ENCODE measurements around the gene MTMR12.
A peak's percentile ranks its signal among the peaks of the same experiment; 100 is the strongest.
"Not testable (repeated sequence)": the region's sequence is repeated elsewhere in the genome, so short reads cannot be mapped to it uniquely, and the experiment has no call there.

MTMR12 gene

GRCh38 chr5:32325616-32326015, 12.9 kb upstream of the MTMR12 start:
- FAIRE-seq, result no peak
- no peak for TF ChIP-seq CTCF (IDR thresholded peaks at IDR 0.05; ENCODE audit: insufficient read depth, missing control alignments)

GRCh38 chr5:32325062-32325461, 12.3 kb upstream of the MTMR12 start:
- no peak for DNase-seq (ENCODE audit: insufficient read length, low spot score)
- no peak for FAIRE-seq
- no peak for TF ChIP-seq CTCF (IDR thresholded peaks at IDR 0.05; ENCODE audit: insufficient read depth, missing control alignments)

More at GRCh38 chr5:32325616-32326015, 12.9 kb upstream of the MTMR12 start:
- no peak for DNase-seq (ENCODE audit: insufficient read length, low spot score)

- no peak for DNase-seq (ENCODE audit: insufficient read length, low spot score)
- no peak for FAIRE-seq
- no peak for TF ChIP-seq CTCF (IDR thresholded peaks at IDR 0.05; ENCODE audit: insufficient read depth, missing control alignments)
These were observed 11.0 kb upstream of the MTMR12 start for GRCh38 chr5:32323741-32324140.

GRCh38 chr5:32322882-32323281, 10.1 kb upstream of the MTMR12 start:
- FAIRE-seq, result no peak
- TF ChIP-seq CTCF (IDR thresholded peaks at IDR 0.05; ENCODE audit: insufficient read depth, missing control alignments), result no peak
- no peak for DNase-seq (ENCODE audit: insufficient read length, low spot score)

- not testable (repeated sequence) for FAIRE-seq; DNase-seq (ENCODE audit: insufficient read length, low spot score)
These were observed 9.0 kb upstream of the MTMR12 start for GRCh38 chr5:32321787-32322186.

GRCh38 chr5:32320576-32320975, 7.8 kb upstream of the MTMR12 start:
- no peak for TF ChIP-seq CTCF (IDR thresholded peaks at IDR 0.05; ENCODE audit: insufficient read depth, missing control alignments)
- no peak for FAIRE-seq
- no peak for DNase-seq (ENCODE audit: insufficient read length, low spot score)

GRCh38 chr5:32319926-32320543, 7.3 kb upstream of the MTMR12 start:
- no peak for TF ChIP-seq CTCF (IDR thresholded peaks at IDR 0.05; ENCODE audit: insufficient read depth, missing control alignments)
- no peak for FAIRE-seq

GRCh38 chr5:32319392-32319791, 6.7 kb upstream of the MTMR12 start:
- DNase-seq (ENCODE audit: insufficient read length, low spot score) (no peak), FAIRE-seq (no peak)
- peak; percentile 17 for TF ChIP-seq CTCF (IDR thresholded peaks at IDR 0.05; ENCODE audit: insufficient read depth, missing control alignments)

More at GRCh38 chr5:32319926-32320543, 7.3 kb upstream of the MTMR12 start:
- DNase-seq (ENCODE audit: insufficient read length, low spot score), result no peak

Measured in D721Med (cell line).